Duodenal mucosa (tissue), 2 donors: Measurements from ENCODE around the gene APPBP2.

Source experiments
- H3K27ac ChIP-seq: one replicate; pipeline ENCODE4 v1.7.0; 2013; ENCODE audit warnings: low read depth, low read length
- H3K27me3 ChIP-seq, 2 donors: one replicate each; pipeline ENCODE4 v1.7.0; 2013; ENCODE audit warnings: low read length in 2 of 2, control low read depth in 1 of 2; ENCODE audit not compliant: insufficient read depth in 2 of 2, control insufficient read depth in 1 of 2
- H3K36me3 ChIP-seq, 2 donors: one replicate each; pipeline ENCODE4 v1.7.0; 2013; ENCODE audit warnings: low read length in 2 of 2, control low read depth in 1 of 2; ENCODE audit not compliant: insufficient read depth in 2 of 2, control insufficient read depth in 1 of 2
- H3K4me1 ChIP-seq, 2 donors: one replicate each; pipeline ENCODE4 v1.7.0; 2013; ENCODE audit warnings: low read length in 2 of 2, control low read depth in 1 of 2; ENCODE audit not compliant: insufficient read depth in 2 of 2, control insufficient read depth in 1 of 2
- H3K4me3 ChIP-seq, 2 donors: one replicate each; pipeline ENCODE4 v1.7.0; 2013; ENCODE audit warnings: low read length in 2 of 2, low read depth in 1 of 2
- H3K9ac ChIP-seq, 2 donors: one replicate each; pipeline ENCODE4 v1.7.0; 2013; ENCODE audit warnings: low read length in 2 of 2, low read depth in 1 of 2
- H3K9me3 ChIP-seq, 2 donors: one replicate each; pipeline ENCODE4 v1.7.0; 2013; ENCODE audit warnings: low read length in 2 of 2, control low read depth in 1 of 2; ENCODE audit not compliant: control insufficient read depth in 1 of 2

Gene APPBP2

GRCh38 chr17:60468371-60468770, 57.7 kb downstream of the APPBP2 start:
- Histone ChIP-seq H3K36me3 (peaks cover 21 to 26% of the 10 kb centered on the region in 2 donors), H3K27me3 (no peaks in the 10 kb centered on the region), H3K4me3 (no peak overlapping the region), H3K9me3 (no peaks in the 10 kb centered on the region), H3K4me1 (peaks cover 0 to 4% of the 10 kb centered on the region in 2 donors), H3K9ac (no peak overlapping the region), H3K27ac (no peak overlapping the region)

- Histone ChIP-seq H3K27me3 (no peaks in the 10 kb centered on the region), H3K4me3 (no peak overlapping the region), H3K9ac (no peak overlapping the region), H3K27ac (no peak overlapping the region), H3K9me3 (no peaks in the 10 kb centered on the region), H3K4me1 (no peaks in the 10 kb centered on the region), H3K36me3 (peaks cover 27 to 46% of the 10 kb centered on the region in 2 donors)
Observed at GRCh38 chr17:60464343-60464742, 61.7 kb downstream of the APPBP2 start.

- Histone ChIP-seq H3K9me3 (no peaks in the 10 kb centered on the region), H3K4me1 (no peaks in the 10 kb centered on the region), H3K4me3 (no peak overlapping the region), H3K27ac (no peak overlapping the region), H3K9ac (no peak overlapping the region), H3K36me3 (peaks cover 27 to 53% of the 10 kb centered on the region in 2 donors), H3K27me3 (no peaks in the 10 kb centered on the region)
Observed at GRCh38 chr17:60463157-60463835, 62.7 kb downstream of the APPBP2 start.

GRCh38 chr17:60461584-60461983, 64.5 kb downstream of the APPBP2 start:
- peaks cover 26 to 63% of the 10 kb centered on the region in 2 donors for H3K36me3 ChIP-seq
- H3K9me3 ChIP-seq = no peaks in the 10 kb centered on the region

GRCh38 chr17:60457148-60457547, 68.9 kb downstream of the APPBP2 start:
- Histone ChIP-seq H3K27ac (no peak overlapping the region), H3K9ac (no peak overlapping the region), H3K27me3 (no peaks in the 10 kb centered on the region), H3K36me3 (peaks cover 22 to 69% of the 10 kb centered on the region in 2 donors), H3K9me3 (no peaks in the 10 kb centered on the region), H3K4me1 (no peaks in the 10 kb centered on the region), H3K4me3 (no peak overlapping the region)

More at GRCh38 chr17:60461584-60461983, 64.5 kb downstream of the APPBP2 start:
- Histone ChIP-seq H3K9ac (no peak overlapping the region), H3K27me3 (no peaks in the 10 kb centered on the region), H3K4me3 (no peak overlapping the region), H3K27ac (no peak overlapping the region), H3K4me1 (no peaks in the 10 kb centered on the region)

- peaks cover 28 to 65% of the 10 kb centered on the region in 2 donors for H3K36me3 ChIP-seq
- no peak overlapping the region for H3K4me3 ChIP-seq
- H3K27me3 ChIP-seq = no peaks in the 10 kb centered on the region
- no peaks in the 10 kb centered on the region for H3K9me3 ChIP-seq
- H3K9ac ChIP-seq = no peak overlapping the region
- no peak overlapping the region for H3K27ac ChIP-seq
- no peaks in the 10 kb centered on the region for H3K4me1 ChIP-seq
Observed at GRCh38 chr17:60455378-60455777, 70.7 kb downstream of the APPBP2 start.

- no peak overlapping the region for H3K4me3 ChIP-seq
- H3K27me3 ChIP-seq = no peaks in the 10 kb centered on the region
- H3K9me3 ChIP-seq = no peaks in the 10 kb centered on the region
- H3K27ac ChIP-seq = no peak overlapping the region
- peaks cover 22 to 53% of the 10 kb centered on the region in 2 donors for H3K36me3 ChIP-seq
- H3K9ac ChIP-seq = no peak overlapping the region
- H3K4me1 ChIP-seq = no peaks in the 10 kb centered on the region
Observed at GRCh38 chr17:60451965-60452364, 74.1 kb downstream of the APPBP2 start.

GRCh38 chr17:60451071-60451470, 75.0 kb downstream of the APPBP2 start:
- no peaks in the 10 kb centered on the region for H3K4me1 ChIP-seq
- peaks cover 23 to 56% of the 10 kb centered on the region in 2 donors for H3K36me3 ChIP-seq
- H3K27ac ChIP-seq = no peak overlapping the region
- H3K9ac ChIP-seq = no peak overlapping the region
- H3K4me3 ChIP-seq = no peak overlapping the region
- H3K9me3 ChIP-seq = no peaks in the 10 kb centered on the region
- H3K27me3 ChIP-seq = no peaks in the 10 kb centered on the region

- Histone ChIP-seq H3K4me3 (no peak overlapping the region), H3K9ac (no peak overlapping the region), H3K36me3 (peaks cover 19 to 37% of the 10 kb centered on the region in 2 donors), H3K27me3 (no peaks in the 10 kb centered on the region), H3K4me1 (peaks cover 0 to under 1% of the 10 kb centered on the region in 2 donors), H3K27ac (no peak overlapping the region), H3K9me3 (no peaks in the 10 kb centered on the region)
Observed at GRCh38 chr17:60447375-60447774, 78.7 kb downstream of the APPBP2 start.

- no peaks in the 10 kb centered on the region for H3K27me3 ChIP-seq
- no peak overlapping the region for H3K27ac ChIP-seq
- peaks cover 5 to 27% of the 10 kb centered on the region in 2 donors for H3K36me3 ChIP-seq
- H3K4me3 ChIP-seq = no peak overlapping the region
- H3K9me3 ChIP-seq = no peaks in the 10 kb centered on the region
- no peak overlapping the region for H3K9ac ChIP-seq
- H3K4me1 ChIP-seq = peaks cover 0 to 3% of the 10 kb centered on the region in 2 donors
Observed at GRCh38 chr17:60445144-60445543, 80.9 kb downstream of the APPBP2 start.
